Pancreas (tissue), 10 donors: ENCODE data around the gene ZSWIM1. TPM values are rescaled to one million over a fixed set of nuclear protein-coding genes. Genes with fewer than 3 reads are reported as not detected.

Source experiments
- ATAC-seq, 4 donors: fragments of 200-7000 bp; cut with Tn5 transposase; one replicate each; pipeline versions ENCODE4 v1.8.0 to v1.9.1; 2020; ENCODE audit warnings: mild to moderate bottlenecking in 4 of 4, moderate library complexity in 4 of 4
- DNase-seq, 6 donors: peaks; one replicate each; pipeline ENCODE4 v3.0.0-alpha.2; 2020
- FAIRE-seq: peaks from 2 replicates; lab custom pipeline; 2012; peaks lifted over from hg19 to GRCh38; lab: Jason Lieb, UNC
- H3K27ac ChIP-seq, 4 donors: fragments of 200-600 bp; sonication (generic); 1 replicate in 3 of 4; 2 replicates in 1 of 4; pipeline versions ENCODE4 v1.5.0 to v1.8.0; 2020
- H3K27me3 ChIP-seq, 4 donors: fragments of 200-600 bp; one replicate each; pipeline ENCODE4 v1.8.0; 2021
- H3K36me3 ChIP-seq, 3 donors: fragments of 200-600 bp; sonication (generic) in 1 of 3; one replicate each; pipeline versions ENCODE4 v1.5.0 to v1.8.0; 2020 to 2021
- H3K4me1 ChIP-seq, 3 donors: fragments of 200-600 bp; one replicate each; pipeline ENCODE4 v1.8.0; 2021
- H3K4me3 ChIP-seq, 4 donors: fragments of 200-600 bp; sonication (generic) in 2 of 4; one replicate each; pipeline versions ENCODE4 v1.5.0 to v1.8.0; 2020 to 2021
- H3K9me3 ChIP-seq, 4 donors: fragments of 200-600 bp; one replicate each; pipeline ENCODE4 v1.8.0; 2021
- WGBS, 2 donors: extraction: QIAGEN DNeasy Blood & Tissue Kit; methylation state at CpG; one replicate each; pipeline ENCODE4 v1.1.7; 2013; 5-methylcytosine and 5-hydroxymethylcytosine counted together
- intact Hi-C, 3 donors: fragments of 100-400 bp; cut with DNase I; formaldehyde crosslinking; loops; one replicate each; pipeline versions ENCODE4 v1.11.1 to v1.14.2; 2022
- polyA plus RNA-seq, 2 donors: library from polyadenylated mRNA; stranded (reverse); fragments of 200-250 nt; gene quantifications; one replicate each; pipeline ENCODE4 v1.2.3, GENCODE V29; 2013
- total RNA-seq, 6 donors: library from RNA; stranded (reverse); fragmentation: NEBNext Ultra II Directional in 4 of 6; extraction: Animal tissue kit (Norgen Biotek cat#: 25700) in 4 of 6; gene quantifications; one replicate each; pipeline versions ENCODE4 v1.2.1 to v1.2.4, GENCODE V29; 2021 to 2023
- TF ChIP-seq, protein P1 (sequence below), 4 donors: fragments of 200-600 bp; sonication (generic) in 3 of 4; IDR thresholded peaks; one replicate each; pipeline versions ENCODE4 v1.5.0 to v1.8.0; 2021; ENCODE audit warnings: antibody characterized with exemption in 4 of 4
- donor health status: healthy with polysubstance abuse.
- donor health status: DM: no; HTN: no; CAD: no; lungs with moderate emphysema.
- donor health status: DM: no; HTN: no; CAD: no.
- donor health status: control.
- donor health status: control.
- donor health status: Bipolar disorder and iron deficiency.
- donor health status: DM: yes; HTN: yes; CAD: no.
- donor health status: DM: no; HTN: no; CAD: no.
- donor health status: DM: no; HTN: no; CAD: no.
- donor health status: DM: yes; HTN: yes; CAD: no.

ZSWIM1 gene
- total and polyA plus RNA-seq, 8 donors = 2.4 to 6.0 (median 3.3) TPM

DNA sequence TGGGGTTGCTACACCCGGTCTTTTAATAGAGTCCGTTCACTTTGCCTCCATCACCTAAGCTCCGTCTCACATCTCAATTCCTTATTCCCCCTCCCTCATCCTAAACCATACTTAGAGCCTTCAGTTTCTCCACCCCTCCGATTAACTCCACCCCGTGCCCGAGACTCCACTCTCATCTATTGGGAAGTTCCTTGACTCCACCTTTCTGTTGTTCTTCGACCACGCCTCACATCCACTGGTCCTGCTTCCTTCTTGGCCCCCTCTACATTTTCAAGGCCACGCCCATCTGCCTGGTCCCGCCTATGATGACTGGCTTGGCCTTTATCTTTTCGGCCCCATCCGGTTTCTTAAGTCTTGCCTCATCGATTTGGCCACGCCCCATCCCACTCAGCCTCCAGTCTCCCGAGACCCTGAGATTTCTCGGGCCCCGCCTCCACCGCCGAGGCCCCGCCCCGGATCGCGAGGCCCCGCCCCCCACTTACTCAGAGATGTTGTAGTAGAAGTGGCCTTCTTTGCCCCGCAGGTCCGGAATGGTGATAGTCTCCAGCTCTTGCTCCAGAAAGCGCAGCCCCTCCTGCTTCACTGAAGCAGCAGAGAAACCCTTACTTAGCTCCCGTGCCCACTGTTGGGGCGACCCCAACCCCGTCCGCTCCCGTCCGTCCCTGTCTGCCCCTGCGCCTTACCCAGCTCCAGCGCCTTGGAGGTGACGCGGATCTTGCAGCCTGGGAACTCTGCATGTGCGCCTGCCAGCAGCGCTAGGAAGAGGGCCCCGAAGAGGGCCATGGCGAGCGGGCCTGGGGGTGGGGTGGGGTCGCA lies 29.9 kb downstream of the ZSWIM1 start:
- FAIRE-seq (peak; percentile 70), ATAC-seq (peak; percentile 85 to 93 (median 90)), DNase-seq (peak; percentile 95 to 98 (median 96))
- Histone ChIP-seq H3K9me3 (no peaks in the 10 kb centered on the region), H3K4me1 (peaks cover 0 to 3% (median 0%) of the 10 kb centered on the region in 3 donors), H3K27me3 (no peaks in the 10 kb centered on the region), H3K36me3 (peaks cover 0 to 2% (median 0%) of the 10 kb centered on the region in 3 donors), H3K27ac (peak overlapping the region; percentile 52 to 82 (median 74)), H3K4me3 (peak overlapping the region; percentile 29 to 56 (median 46))
- 8 to 9% methylated on average over 43 of the region's 43 CpGs for WGBS, 2 donors
- intact Hi-C loops = no loop called here
- TF ChIP-seq, protein P1, sequence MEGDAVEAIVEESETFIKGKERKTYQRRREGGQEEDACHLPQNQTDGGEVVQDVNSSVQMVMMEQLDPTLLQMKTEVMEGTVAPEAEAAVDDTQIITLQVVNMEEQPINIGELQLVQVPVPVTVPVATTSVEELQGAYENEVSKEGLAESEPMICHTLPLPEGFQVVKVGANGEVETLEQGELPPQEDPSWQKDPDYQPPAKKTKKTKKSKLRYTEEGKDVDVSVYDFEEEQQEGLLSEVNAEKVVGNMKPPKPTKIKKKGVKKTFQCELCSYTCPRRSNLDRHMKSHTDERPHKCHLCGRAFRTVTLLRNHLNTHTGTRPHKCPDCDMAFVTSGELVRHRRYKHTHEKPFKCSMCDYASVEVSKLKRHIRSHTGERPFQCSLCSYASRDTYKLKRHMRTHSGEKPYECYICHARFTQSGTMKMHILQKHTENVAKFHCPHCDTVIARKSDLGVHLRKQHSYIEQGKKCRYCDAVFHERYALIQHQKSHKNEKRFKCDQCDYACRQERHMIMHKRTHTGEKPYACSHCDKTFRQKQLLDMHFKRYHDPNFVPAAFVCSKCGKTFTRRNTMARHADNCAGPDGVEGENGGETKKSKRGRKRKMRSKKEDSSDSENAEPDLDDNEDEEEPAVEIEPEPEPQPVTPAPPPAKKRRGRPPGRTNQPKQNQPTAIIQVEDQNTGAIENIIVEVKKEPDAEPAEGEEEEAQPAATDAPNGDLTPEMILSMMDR (IDR thresholded peaks at IDR 0.05) = no peak

DNA sequence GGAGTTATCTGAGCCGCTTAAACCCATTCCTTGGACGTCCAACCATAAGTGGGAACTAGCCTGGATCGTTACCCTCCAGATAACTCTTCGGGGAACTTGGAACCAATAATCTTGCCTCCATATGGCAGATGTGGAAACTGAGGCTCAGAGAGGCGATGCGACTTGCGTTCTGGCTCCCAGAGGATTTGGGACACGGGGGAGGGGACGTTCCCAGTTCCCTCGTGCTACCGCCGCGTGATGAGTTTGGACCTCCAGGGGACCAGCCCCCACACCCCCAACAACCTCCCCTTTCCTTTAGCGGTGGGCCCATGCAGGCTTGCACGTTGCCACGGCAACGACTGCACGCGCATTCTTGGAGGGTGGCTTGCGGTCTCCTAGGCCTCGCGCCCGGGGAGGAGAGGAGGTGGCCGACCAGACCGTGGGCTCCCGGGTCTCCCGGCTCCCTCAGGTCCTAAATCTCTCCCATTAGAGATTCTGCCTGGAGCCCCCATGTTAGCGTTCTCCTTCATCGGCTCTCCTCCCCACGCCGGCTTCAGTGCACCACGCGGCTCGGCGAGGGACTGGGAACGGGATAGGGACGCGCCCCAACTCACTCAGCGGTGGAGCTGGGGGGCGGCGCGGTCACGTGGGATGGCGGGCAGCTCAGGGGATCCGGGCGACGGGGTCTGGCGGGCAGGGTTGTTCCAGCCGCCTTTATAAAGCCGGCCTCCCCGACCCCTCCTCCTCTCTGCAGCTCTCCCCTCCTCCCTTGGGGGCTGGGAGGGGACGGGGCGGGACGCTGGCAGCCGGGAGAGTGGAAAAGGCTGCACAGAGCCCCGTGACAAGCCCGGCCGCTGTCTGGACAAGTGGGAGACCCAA lies 30.7 kb downstream of the ZSWIM1 start, which contains the start of gene PLTP:
Gene PLTP, minus strand, starts transcription at position 670 of the 858 bp plus-strand sequence. CDS start 703 bp downstream, outside the sequence.
- Histone ChIP-seq H3K36me3 (no peaks in the 10 kb centered on the region), H3K27ac (peak within 1 kb of the TSS; percentile 52 to 82 (median 74)), H3K4me1 (peaks cover 0 to 3% (median 0%) of the 10 kb centered on the region in 3 donors), H3K9me3 (no peaks in the 10 kb centered on the region), H3K4me3 (peak within 1 kb of the TSS; percentile 29 to 56 (median 46)), H3K27me3 (no peaks in the 10 kb centered on the region)
- 1 to 2% methylated on average over 42 to 58 of the region's 58 CpGs for WGBS, 2 donors
- no peak for FAIRE-seq
- peak; percentile 55 to 62 (median 56) for ATAC-seq
- peak; percentile 70 to 84 (median 77) for DNase-seq
- intact Hi-C loops = no loop called here
- TF ChIP-seq, protein P1 (IDR thresholded peaks at IDR 0.05) = no peak

DNA sequence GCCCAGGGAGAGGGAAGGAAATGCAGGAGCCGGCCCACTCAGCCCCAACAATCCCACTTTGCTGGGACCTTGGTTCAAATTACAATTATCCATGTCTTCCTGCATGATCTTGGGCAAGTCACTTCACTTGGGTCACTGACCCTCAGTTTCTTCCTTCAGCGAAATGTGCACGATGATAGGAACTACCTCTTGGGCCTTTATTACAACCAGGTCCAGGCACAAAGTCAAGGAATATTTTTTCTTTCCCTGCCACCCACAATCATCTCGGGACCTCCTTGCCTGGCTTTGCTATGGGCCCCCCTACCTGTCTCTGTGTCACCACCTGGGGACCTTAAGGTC lies 31.3 kb downstream of the ZSWIM1 start:
- Histone ChIP-seq H3K4me1 (peaks cover 0 to 3% (median 0%) of the 10 kb centered on the region in 3 donors), H3K27me3 (no peaks in the 10 kb centered on the region), H3K9me3 (no peaks in the 10 kb centered on the region), H3K36me3 (no peaks in the 10 kb centered on the region), H3K27ac (peak overlapping the region in 3 of 4 donors; percentile 52 to 82 (median 79)), H3K4me3 (peak overlapping the region in 2 of 4 donors; percentile 55 to 56)
- FAIRE-seq (no peak), ATAC-seq (no peak), DNase-seq (peak in 1 of 6 donors; percentile 12)
- 25 to 31% methylated on average over 4 of the region's 4 CpGs for WGBS, 2 donors
- intact Hi-C loops = no loop called here
- TF ChIP-seq, protein P1 (IDR thresholded peaks at IDR 0.05) = no peak

DNA sequence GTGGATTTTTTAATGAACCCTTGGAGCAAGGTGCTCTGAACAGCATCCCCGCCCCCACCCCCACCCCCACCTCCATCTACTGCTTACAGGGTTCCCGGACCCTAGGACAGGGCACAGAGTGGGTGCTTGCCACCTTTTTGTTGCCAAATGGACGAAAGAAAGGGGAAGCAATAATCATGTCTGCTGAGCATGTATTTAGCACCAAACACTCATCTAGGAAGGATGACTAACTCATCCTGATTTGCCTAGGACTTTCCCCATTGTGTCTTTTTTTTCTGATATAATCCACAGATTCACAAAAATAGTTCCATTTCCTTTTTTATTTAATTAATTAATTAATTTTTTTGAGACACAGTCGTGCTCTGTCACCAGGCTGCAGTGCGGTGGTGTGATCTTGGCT lies 32.1 kb downstream of the ZSWIM1 start:
- H3K36me3 ChIP-seq = no peaks in the 10 kb centered on the region
- WGBS, 2 donors = 64 to 67% methylated on average over 5 of the region's 5 CpGs
- H3K27ac ChIP-seq = no peak overlapping the region
- peak in 1 of 6 donors; percentile 16 for DNase-seq
- no peak for FAIRE-seq
- no peaks in the 10 kb centered on the region for H3K27me3 ChIP-seq
- ATAC-seq = no peak
- intact Hi-C loops = no loop called here
- no peak overlapping the region for H3K4me3 ChIP-seq
- TF ChIP-seq, protein P1 (IDR thresholded peaks at IDR 0.05) = no peak
- no peaks in the 10 kb centered on the region for H3K9me3 ChIP-seq
- peaks cover 0 to 3% (median 0%) of the 10 kb centered on the region in 3 donors for H3K4me1 ChIP-seq
